HCT116 (cell line): ENCODE results near the gene FBXL19. TPM values are rescaled to one million over a fixed set of nuclear protein-coding genes. Genes with fewer than 3 reads are reported as not detected.

Experiments
- ATAC-seq: fragments of 200-7000 bp; cut with Tn5 transposase; 2 replicates; pipeline ENCODE4 v1.9.1; 2020; ENCODE audit warnings: mild to moderate bottlenecking, moderate library complexity
- BruUV-seq: library from RNA; stranded (reverse); fragments of 400-500 nt; replicated peaks from 2 replicates; lab custom pipeline; 2021; lab: Mats Ljungman, UMichigan
- CTCF ChIA-PET: fragments of 300-600 bp; sonication (Branson Sonifier 250); formaldehyde crosslinking; loops from one replicate; lab custom pipeline; 2021; ENCODE audit warnings: antibody characterized with exemption; lab: Charles Lee
- POLR2A ChIA-PET: fragments of 300-600, 350-600 bp; sonication (Branson Sonifier 250); formaldehyde crosslinking; loops from one replicate; lab custom pipeline; 2021; ENCODE audit warnings: antibody characterized with exemption; lab: Charles Lee
- RAD21 ChIA-PET, 2 experiments: fragments of 300-600 bp; sonication (Branson Sonifier 250); formaldehyde crosslinking; loops; one replicate each; lab custom pipeline; 2023; ENCODE audit warnings: low total read pairs in 2 of 2; ENCODE audit not compliant: uncharacterized antibody in 2 of 2, unreplicated experiment in 2 of 2, low non-redundant PET in 1 of 2; lab: Charles Lee
- DNase-seq: peaks from one replicate; pipeline ENCODE4 v3.0.0-alpha.2; 2010; ENCODE audit warnings: low read depth, low spot score
- H2AFZ ChIP-seq: fragments of 200-600 bp; shearing (Covaris generic), sonication (generic); 2 replicates; pipeline ENCODE4 v1.6.1; 2017; ENCODE audit warnings: low read depth, mixed run types, mixed read lengths, antibody characterized with exemption, low read length; ENCODE audit not compliant: poor library complexity, severe bottlenecking
- H3K27ac ChIP-seq: 2 replicates; pipeline ENCODE4 v1.5.1; 2012; ENCODE audit warnings: low read depth, low read length
- H3K27me3 ChIP-seq: fragments of 200-600 bp; sonication (generic); 2 replicates; pipeline ENCODE4 v1.6.1; 2016; ENCODE audit warnings: mixed run types, low read length, mixed read lengths; ENCODE audit not compliant: insufficient read depth
- H3K36me3 ChIP-seq, 2 experiments: fragments of 200-500 bp in 1 of 2; fragments of 200-600 bp in 1 of 2; sonication (Bioruptor generic) in 1 of 2; sonication (generic) in 1 of 2; 2 replicates each; pipeline versions ENCODE4 v1.5.1 to v1.6.1; 2014 to 2016; ENCODE audit warnings: low read length in 2 of 2, inconsistent platforms in 1 of 2, mixed read lengths in 1 of 2, mixed run types in 1 of 2; ENCODE audit not compliant: insufficient read depth in 2 of 2, control insufficient read depth in 1 of 2
- H3K4me1 ChIP-seq, 2 experiments: fragments of 200-600 bp in 1 of 2; sonication (generic) in 1 of 2; 2 replicates each; pipeline versions ENCODE4 v1.5.1 to v1.6.1; 2012 to 2017; ENCODE audit warnings: low read length in 2 of 2, inconsistent platforms in 1 of 2, mild to moderate bottlenecking in 1 of 2, mixed read lengths in 1 of 2, mixed run types in 1 of 2, moderate library complexity in 1 of 2; ENCODE audit not compliant: insufficient read depth in 2 of 2, control insufficient read depth in 1 of 2
- H3K4me2 ChIP-seq: fragments of 200-600 bp; sonication (generic); 2 replicates; pipeline ENCODE4 v1.6.1; 2017; ENCODE audit warnings: mixed run types, low read length, mixed read lengths
- H3K4me3 ChIP-seq, 2 experiments: fragments of 200-600 bp in 1 of 2; sonication (generic) in 1 of 2; replicated peaks in 1 of 2; 2 replicates each; pipeline ENCODE4 v1.5.1; 2011 to 2016; ENCODE audit warnings: low read length in 2 of 2, control low read depth in 1 of 2, low read depth in 1 of 2, mild to moderate bottlenecking in 1 of 2, mixed read lengths in 1 of 2, mixed run types in 1 of 2
- H3K79me2 ChIP-seq: fragments of 200-600 bp; sonication (generic); 2 replicates; pipeline ENCODE4 v1.6.1; 2017; ENCODE audit warnings: mild to moderate bottlenecking, mixed run types, low read length, moderate library complexity, mixed read lengths; ENCODE audit not compliant: insufficient read depth
- H3K9ac ChIP-seq: fragments of 200-600 bp; sonication (generic); 2 replicates; pipeline ENCODE4 v1.6.1; 2016; ENCODE audit warnings: low read length, mixed read lengths
- H3K9me2 ChIP-seq: fragments of 200-600 bp; sonication (generic), shearing (Covaris generic); 2 replicates; pipeline ENCODE4 v1.6.1; 2017; ENCODE audit warnings: mixed run types, mild to moderate bottlenecking, moderate library complexity; ENCODE audit not compliant: insufficient read depth
- H3K9me3 ChIP-seq, 2 experiments: fragments of 200-500 bp in 1 of 2; fragments of 200-600 bp in 1 of 2; sonication (Bioruptor generic) in 1 of 2; sonication (generic) in 1 of 2; 2 replicates each; pipeline ENCODE4 v1.6.1; 2014 to 2017; ENCODE audit warnings: low read length in 2 of 2, mixed read lengths in 2 of 2, inconsistent platforms in 1 of 2, low read depth in 1 of 2, mild to moderate bottlenecking in 1 of 2, mixed run types in 1 of 2, moderate library complexity in 1 of 2; ENCODE audit not compliant: control insufficient read depth in 1 of 2, insufficient read depth in 1 of 2
- H4K20me1 ChIP-seq: fragments of 200-600 bp; sonication (generic), shearing (Covaris generic); 2 replicates; pipeline ENCODE4 v1.6.1; 2017; ENCODE audit warnings: mixed run types, mild to moderate bottlenecking, moderate library complexity; ENCODE audit not compliant: insufficient read depth
- ATF3 ChIP-seq: IDR thresholded peaks from 2 replicates; pipeline ENCODE4 v1.6.1; 2012
- CEBPB ChIP-seq: IDR thresholded peaks from 2 replicates; pipeline ENCODE4 v1.6.1; 2012; ENCODE audit warnings: low read depth
- CTCF ChIP-seq, 3 experiments: fragments of 200-600 bp in 1 of 3; sonication (generic) in 1 of 3; IDR thresholded peaks in 2 of 3; conservative IDR thresholded peaks in 1 of 3; 2 replicates each; pipeline ENCODE4 v1.5.1; 2012 to 2017; ENCODE audit warnings: low read depth in 2 of 3, low read length in 2 of 3, antibody characterized with exemption in 1 of 3, borderline replicate concordance in 1 of 3, control low read depth in 1 of 3, mild to moderate bottlenecking in 1 of 3, mixed read lengths in 1 of 3, mixed run types in 1 of 3, moderate library complexity in 1 of 3; ENCODE audit not compliant: insufficient read depth in 1 of 3
- EGR1 ChIP-seq: IDR thresholded peaks from 2 replicates; pipeline ENCODE4 v1.6.1; 2012; ENCODE audit warnings: low read depth
- ELF1 ChIP-seq: IDR thresholded peaks from 2 replicates; pipeline ENCODE4 v1.6.1; 2012; ENCODE audit warnings: low read depth, borderline replicate concordance
- FOSL1 ChIP-seq: IDR thresholded peaks from 2 replicates; pipeline ENCODE4 v1.6.1; 2012; ENCODE audit warnings: low read depth
- JUND ChIP-seq: IDR thresholded peaks from 2 replicates; pipeline ENCODE4 v1.6.1; 2012
- MAX ChIP-seq: IDR thresholded peaks from 2 replicates; pipeline ENCODE4 v1.6.1; 2012
- POLR2A ChIP-seq: IDR thresholded peaks from 2 replicates; pipeline ENCODE4 v1.7.0; 2011; ENCODE audit warnings: borderline replicate concordance; ENCODE audit not compliant: insufficient read depth, insufficient read length; ENCODE audit errors: extremely low read depth
- POLR2AphosphoS5 ChIP-seq: IDR thresholded peaks from 2 replicates; pipeline ENCODE4 v1.6.1; 2011; ENCODE audit warnings: mild to moderate bottlenecking, low read depth, low read length, moderate library complexity
- REST ChIP-seq: IDR thresholded peaks from 2 replicates; pipeline ENCODE4 v1.6.1; 2012; ENCODE audit warnings: low read depth
- SP1 ChIP-seq: IDR thresholded peaks from 2 replicates; pipeline ENCODE4 v1.6.1; 2012; ENCODE audit warnings: low read depth
- SRF ChIP-seq: IDR thresholded peaks from 2 replicates; pipeline ENCODE4 v1.6.1; 2012; ENCODE audit warnings: low read depth
- TCF7L2 ChIP-seq: IDR thresholded peaks from 2 replicates; pipeline ENCODE4 v1.7.0; 2011; ENCODE audit warnings: borderline replicate concordance, inconsistent platforms; ENCODE audit not compliant: insufficient read depth, insufficient read length; ENCODE audit errors: extremely low read depth
- YY1 ChIP-seq: IDR thresholded peaks from 2 replicates; pipeline ENCODE4 v1.6.1; 2011; ENCODE audit warnings: low read length, low read depth, moderate library complexity, mild to moderate bottlenecking; ENCODE audit not compliant: insufficient replicate concordance; ENCODE audit errors: extremely low read depth
- ZBTB33 ChIP-seq: IDR thresholded peaks from 2 replicates; pipeline ENCODE4 v1.6.1; 2011; ENCODE audit warnings: mild to moderate bottlenecking, low read length, moderate library complexity; ENCODE audit not compliant: insufficient replicate concordance; ENCODE audit errors: extremely low read depth
- ZFX ChIP-seq: fragments of 450-650 bp; IDR thresholded peaks from 2 replicates; pipeline ENCODE4 v1.6.1; 2017
- ZNF274 ChIP-seq: fragments of 200-500 bp; sonication (Bioruptor generic); IDR thresholded peaks from 2 replicates; pipeline ENCODE4 v1.6.1; 2014; ENCODE audit warnings: mild to moderate bottlenecking, low read depth, low read length, inconsistent platforms
- intact Hi-C: fragments of 100-400 bp; cut with micrococcal nuclease; formaldehyde crosslinking; loops from 2 replicates; pipeline ENCODE4 v1.10.0; 2022
- total RNA-seq: library from RNA; stranded (reverse); gene quantifications from one replicate; pipeline ENCODE4 v1.2.1, GENCODE V29; 2021; ENCODE audit not compliant: unreplicated experiment

Gene FBXL19
- total RNA-seq, 1 experiment from 2014 or later: 45.2 TPM

GRCh38 chr16:30946671-30947540, 23.5 kb downstream of the FBXL19 start:
- TF ChIP-seq ZNF274: no peak
- TF ChIP-seq ATF3: no peak
- TF ChIP-seq SP1: no peak
- no peak for TF ChIP-seq FOSL1
- TF ChIP-seq YY1: no peak
- TF ChIP-seq CTCF (IDR thresholded peaks at IDR 0.05 in 2 of 3, conservative IDR thresholded peaks at IDR 0.05 in 1 of 3; ENCODE audit: borderline replicate concordance in 1 of 3, insufficient read depth in 1 of 3, low read depth in 2 of 3, low read length in 2 of 3): no peak
- TF ChIP-seq TCF7L2: no peak
- TF ChIP-seq POLR2AphosphoS5: no peak
- TF ChIP-seq REST: no peak
- TF ChIP-seq EGR1: no peak
- TF ChIP-seq ZBTB33: no peak
- TF ChIP-seq CEBPB: no peak
- TF ChIP-seq SRF: no peak
- no peak for TF ChIP-seq MAX
- no peak for TF ChIP-seq JUND
- no peak for TF ChIP-seq ZFX
- no peak for TF ChIP-seq POLR2A
- no peak for TF ChIP-seq ELF1
- no TSS peak for BruUV-seq
- peaks cover 14 to 20% of the 10 kb centered on the region in 2 experiments for H3K36me3 ChIP-seq

More at GRCh38 chr16:30946671-30947540, 23.5 kb downstream of the FBXL19 start:
- no peak overlapping the region for H3K4me3 ChIP-seq
- no peak overlapping the region for H2AFZ ChIP-seq
- H3K27ac ChIP-seq: no peak overlapping the region
- ChIA-PET POLR2A (no interaction called here), RAD21 (no interaction called here), CTCF (no interaction called here)
- H3K9ac ChIP-seq: no peak overlapping the region
- peaks cover 3% of the 10 kb centered on the region; the same call in 1 of the 2 replicates for H3K79me2 ChIP-seq
- H3K9me2 ChIP-seq: no peaks in the 10 kb centered on the region
- no peaks in the 10 kb centered on the region for H3K27me3 ChIP-seq
- H3K4me2 ChIP-seq: no peak overlapping the region
- H3K4me1 ChIP-seq: peaks cover 18 to 39% of the 10 kb centered on the region in 2 experiments
- ATAC-seq (no peak), DNase-seq (no peak)
- intact Hi-C loops: no loop called here
- no peaks in the 10 kb centered on the region for H3K9me3 ChIP-seq
- H4K20me1 ChIP-seq: no peaks in the 10 kb centered on the region
